ENCODE data around the gene HSD17B10.
"Not testable (repeated sequence)": the region's sequence is repeated elsewhere in the genome, so short reads cannot be mapped to it uniquely, and the experiment has no call there.

HSD17B10 gene

DNA sequence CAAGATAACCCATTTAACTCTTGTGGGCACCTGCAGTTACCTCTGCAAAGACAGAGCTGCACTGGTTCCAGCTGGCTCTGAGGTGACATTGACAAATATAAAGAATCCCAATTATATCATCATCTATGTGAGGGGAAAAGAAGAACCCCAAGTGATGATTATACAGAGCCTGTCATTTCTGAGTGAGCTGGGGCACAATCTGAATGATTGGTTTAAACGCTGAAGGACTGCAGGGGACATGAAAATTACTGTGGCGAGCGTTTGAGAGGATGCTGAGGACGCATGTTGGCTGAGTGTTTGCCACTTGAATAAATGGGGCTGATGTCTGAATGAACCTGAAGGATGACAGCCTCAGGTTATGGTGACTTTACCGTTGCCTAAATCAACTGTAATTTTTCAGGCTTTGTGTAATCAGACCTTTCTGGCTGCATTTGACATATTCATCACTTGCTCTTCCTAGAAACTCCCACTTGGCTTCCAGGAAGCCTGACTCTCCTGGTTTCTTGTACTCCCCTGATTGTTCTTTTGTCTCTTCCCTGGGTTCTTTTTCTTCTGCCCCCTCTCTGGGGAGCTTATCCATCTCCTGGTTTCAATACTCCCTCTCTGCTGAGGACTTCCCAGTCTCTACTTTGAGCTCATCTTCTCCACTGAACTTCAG lies 4.1 kb upstream of the HSD17B10 start:
- in situ Hi-C loops (cut with MboI; ENCODE audit: low sequenced_read_pairs) = no loop called here

DNA sequence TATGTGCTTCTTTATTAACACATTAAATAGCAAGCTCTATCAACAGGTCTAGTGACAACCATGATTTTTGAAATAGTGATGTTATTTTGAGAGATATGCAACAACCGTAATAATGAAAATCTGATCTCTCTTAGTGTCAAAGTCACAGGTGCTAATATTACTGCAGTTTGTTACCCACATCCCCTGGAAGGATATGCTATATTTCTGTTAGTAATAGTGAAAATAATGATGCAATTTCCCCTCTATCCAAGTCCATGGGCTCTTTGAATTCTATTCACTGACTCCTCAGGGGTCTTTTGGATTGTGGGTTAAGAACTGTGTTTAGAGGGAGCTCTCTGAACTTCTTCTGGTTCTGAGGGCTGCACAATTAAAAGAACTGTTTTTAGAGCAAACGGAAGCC lies 3.0 kb upstream of the HSD17B10 start:
- in situ Hi-C loops (cut with MboI; ENCODE audit: low sequenced_read_pairs) = no loop called here

DNA sequence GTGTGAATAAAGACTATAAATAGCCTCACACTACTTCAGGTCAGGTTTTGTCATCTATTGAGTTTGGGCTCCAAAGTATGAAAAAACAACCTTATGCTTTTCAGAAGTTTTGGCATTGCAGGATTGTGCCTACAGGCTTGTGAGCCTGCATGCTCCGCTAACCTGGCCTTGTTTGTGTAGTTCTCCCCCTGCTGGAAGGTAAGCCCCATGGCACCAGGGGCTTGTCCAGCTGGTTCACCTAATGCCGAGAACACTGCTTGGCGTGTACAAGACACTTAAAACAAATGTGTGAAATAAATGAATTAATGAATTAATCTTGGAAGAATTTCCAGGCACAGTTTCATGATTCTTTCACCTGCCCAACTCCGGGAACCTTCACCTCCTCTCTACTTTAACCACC lies 1.8 kb upstream of the HSD17B10 start:
- in situ Hi-C loops (cut with MboI; ENCODE audit: low sequenced_read_pairs) = no loop called here

DNA sequence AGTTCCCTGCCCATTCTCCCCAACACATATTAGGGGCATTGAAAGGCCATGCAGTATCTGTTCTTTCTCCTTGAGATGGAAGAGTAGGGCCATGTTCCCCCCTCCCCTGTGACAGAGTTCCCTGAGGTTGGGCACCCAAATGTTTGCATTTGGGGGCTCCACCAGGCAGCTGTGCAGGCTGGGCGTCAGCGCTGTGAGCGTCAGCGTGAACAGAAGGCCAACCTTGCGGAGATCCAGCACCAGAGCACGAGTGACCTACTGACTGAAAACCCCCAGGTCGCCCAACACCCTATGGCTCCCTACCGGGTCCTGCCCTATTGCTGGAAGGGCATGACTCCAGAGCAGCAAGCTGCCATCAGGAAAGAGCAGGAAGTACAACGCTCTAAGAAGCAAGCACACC lies 3.9 kb downstream of the HSD17B10 start:
- in situ Hi-C loops (cut with MboI; ENCODE audit: low sequenced_read_pairs) = no loop called here

DNA sequence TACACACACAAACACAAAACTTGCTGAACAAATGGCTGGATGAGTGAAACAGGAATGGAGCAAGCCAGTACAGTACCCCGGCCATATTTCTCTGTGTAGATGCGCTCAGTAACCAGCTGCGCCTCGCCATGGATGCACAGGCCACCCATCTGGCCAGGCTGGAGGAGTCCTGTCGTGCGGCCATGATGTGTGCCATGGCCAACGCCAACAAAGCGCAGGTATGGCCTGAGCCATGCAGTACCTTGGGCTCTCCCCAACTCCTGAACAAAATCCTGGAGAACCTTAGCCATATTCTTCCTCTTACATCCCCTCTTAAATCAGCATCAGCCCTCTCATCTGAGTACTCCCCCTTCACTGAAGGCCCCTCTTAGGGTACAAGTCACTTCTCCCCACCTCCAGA lies 4.4 kb downstream of the HSD17B10 start:
- in situ Hi-C loops (cut with MboI; ENCODE audit: low sequenced_read_pairs) = no loop called here

DNA sequence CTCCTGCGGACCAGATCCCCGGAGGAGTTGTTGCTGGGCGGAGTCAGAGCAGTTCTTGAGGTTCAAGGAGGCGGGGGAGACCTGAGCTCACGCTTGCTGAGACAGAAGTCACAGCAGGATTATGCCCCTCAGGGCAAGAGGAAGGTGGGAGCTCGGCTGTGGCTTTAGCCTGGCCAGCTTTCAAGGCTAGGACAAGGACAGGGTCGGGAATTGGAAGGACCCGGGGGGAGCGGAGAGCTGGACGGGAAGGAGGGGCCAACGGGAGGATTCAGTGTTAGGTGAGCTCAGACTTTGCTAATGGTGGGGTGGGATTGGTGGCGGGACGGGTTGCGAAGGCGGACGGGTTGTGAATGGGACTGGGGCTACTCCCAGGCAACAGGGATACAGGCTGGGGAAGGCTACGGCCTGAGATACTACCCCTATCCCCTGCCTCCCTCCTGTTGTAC lies 11.3 kb downstream of the HSD17B10 start, which contains the start of gene RIBC1:
Gene RIBC1 (plus strand): TSS at position 13 of the 446 bp plus-strand sequence. CDS start 3,404 bp downstream, outside the sequence.
- in situ Hi-C loops (cut with MboI; ENCODE audit: low sequenced_read_pairs) = no loop called here

DNA sequence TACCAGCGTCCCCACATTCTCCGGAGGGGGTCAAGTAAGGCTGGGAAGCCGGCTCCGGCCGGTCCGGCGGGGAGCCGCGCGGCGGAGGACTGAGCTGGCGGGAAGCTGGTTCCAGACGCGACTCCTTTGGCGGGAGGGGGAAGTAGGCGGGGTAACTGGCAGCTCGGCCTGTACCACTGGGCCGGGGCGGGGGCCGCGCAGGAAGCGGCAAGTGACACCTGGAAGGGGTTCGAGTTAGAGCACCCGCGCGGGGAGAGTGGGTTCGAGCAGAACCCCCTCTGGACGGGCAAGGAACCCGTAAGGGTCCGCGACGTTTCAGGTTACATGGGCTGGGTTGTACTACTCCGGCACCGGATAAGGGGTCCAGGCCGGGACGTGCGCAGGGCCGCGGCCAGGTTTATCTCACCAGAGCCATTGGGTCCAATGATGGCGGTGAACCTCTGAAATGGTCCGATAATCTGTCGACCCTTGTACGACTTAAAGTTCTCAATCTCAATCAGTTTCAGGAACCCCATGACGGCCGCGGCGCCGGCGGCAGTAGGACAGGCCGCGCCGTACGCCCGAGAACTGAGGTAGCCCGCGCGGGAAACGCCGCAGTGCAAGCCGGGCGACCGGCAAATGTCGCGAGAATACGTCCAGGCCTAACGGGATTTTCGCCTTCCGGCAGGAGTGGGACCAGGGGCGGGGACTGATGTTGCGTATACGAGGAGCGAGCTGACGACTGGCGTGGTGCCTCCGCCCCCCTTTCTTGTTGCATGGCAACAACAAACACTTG lies 11.9 kb downstream of the HSD17B10 start, which contains the start of gene SMC1A:
Gene SMC1A (minus strand): TSS at position 569 of the 775 bp plus-strand sequence. CDS start 54 bp downstream, at position 515.
- in situ Hi-C loops (cut with MboI; ENCODE audit: low sequenced_read_pairs) = no loop called here

DNA sequence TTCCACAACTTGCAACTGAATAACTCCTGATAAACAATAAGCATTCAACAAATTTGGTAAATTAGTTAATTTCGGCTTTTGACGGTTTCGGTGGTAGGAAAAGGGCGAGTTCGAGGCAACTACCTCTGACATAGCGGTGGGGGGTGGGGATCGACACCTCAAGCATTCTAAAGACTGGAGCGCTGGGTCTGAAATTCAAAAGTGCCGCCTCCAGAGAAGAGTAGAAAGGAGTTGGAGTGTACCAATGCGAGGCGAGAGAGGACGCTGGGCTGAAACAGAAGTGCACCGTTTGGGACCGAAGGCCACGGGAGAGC lies 12.4 kb downstream of the HSD17B10 start:
- in situ Hi-C loops (cut with MboI; ENCODE audit: low sequenced_read_pairs) = no loop called here

DNA sequence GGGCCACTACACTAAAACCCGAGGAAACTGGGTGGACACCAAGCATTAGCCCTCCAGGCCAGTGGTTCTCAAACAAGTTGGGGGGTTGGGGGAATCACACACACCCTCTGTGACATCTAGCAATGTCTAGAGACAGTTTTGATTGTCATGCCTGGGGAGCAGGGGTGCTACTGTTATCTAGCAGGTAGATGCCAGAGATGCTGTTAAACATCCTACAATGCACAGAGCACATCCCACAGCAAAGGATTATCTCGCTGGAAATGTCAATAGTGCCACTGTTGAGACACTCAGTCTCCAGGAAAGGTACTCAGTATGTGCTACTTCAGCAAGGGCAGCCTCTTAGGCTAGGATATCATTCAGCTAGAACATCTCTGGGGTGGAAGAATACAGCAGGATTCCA lies 13.0 kb downstream of the HSD17B10 start:
- in situ Hi-C loops (cut with MboI; ENCODE audit: low sequenced_read_pairs) = no loop called here

DNA sequence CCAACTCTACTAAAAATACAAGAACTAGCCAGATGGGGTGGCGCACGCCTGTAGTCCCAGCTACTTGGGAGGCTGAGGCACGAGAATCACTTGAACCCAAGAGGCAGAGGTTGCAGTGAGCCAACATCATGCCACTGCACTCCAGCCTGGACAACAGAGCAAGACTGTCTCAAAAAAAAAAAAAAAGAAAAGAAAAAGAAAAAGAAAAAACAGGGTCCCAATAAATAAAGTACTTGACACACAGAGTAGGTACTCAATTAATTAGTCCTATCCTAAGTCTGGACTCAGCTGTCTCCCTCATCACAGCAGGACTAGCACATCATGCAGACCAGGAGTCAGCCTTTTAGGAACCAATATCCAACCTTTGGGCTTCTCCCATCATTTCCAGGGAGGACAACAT lies 13.8 kb downstream of the HSD17B10 start:
- in situ Hi-C loops (cut with MboI; ENCODE audit: low sequenced_read_pairs) = not testable (repeated sequence)

DNA sequence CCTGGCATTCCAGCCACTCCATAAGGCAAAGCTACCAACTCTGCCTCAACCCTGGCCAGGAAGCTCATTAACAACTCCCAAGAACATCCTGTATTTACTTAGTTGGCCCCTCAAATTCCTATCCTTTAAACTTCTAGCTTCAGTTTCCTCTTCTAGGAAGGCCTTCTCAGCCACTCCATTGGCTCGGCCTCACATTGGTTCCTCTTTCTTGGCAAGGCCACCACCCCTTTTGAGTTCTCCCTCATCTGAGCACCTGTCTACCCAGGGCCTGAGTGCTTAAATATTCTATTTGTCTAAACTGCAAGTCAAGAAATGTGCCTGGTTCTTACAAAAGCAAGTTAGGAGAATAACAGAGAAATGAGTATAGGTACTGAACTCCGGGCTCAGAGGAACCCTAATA lies 21.7 kb downstream of the HSD17B10 start:
- in situ Hi-C loops (cut with MboI; ENCODE audit: low sequenced_read_pairs) = no loop called here

DNA sequence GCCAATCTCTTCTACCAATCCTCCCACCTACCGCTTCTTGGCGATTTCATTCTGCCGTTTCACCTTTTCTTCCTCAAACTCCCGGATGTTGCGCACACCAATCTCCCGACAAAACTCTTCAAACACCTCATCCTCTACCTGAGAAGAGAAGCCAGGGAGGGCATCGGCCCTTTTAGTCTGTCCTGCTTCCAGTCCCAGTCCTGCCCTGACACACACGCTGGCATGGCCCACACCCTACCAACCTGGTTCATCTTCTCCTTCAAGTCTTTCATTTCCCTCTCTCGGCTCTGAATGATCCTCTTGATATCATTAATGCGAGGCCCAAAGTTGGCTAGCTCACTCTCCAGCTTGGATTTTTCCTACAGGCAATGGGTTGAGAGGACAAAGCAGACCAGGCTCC lies 30.6 kb downstream of the HSD17B10 start:
- in situ Hi-C loops (cut with MboI; ENCODE audit: low sequenced_read_pairs) = no loop called here

DNA sequence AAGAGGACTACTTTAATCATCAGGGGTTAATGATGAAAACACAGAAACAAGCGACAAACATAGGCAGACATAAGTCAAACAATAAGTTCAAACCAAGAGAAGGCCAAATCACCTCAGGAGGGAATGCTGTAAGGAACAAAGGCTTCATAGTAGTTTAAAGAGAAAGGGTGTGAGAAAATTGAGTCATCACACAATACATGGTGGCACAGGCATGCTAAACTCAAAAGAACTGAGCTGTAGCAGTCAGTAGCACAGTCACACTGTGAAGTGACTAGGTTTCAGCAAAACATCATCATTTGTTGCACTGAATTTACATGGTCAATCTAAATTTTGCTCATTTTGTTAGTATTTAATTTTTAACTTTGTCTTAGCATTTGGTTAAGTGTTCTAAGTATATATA lies 36.0 kb downstream of the HSD17B10 start:
- in situ Hi-C loops (cut with MboI; ENCODE audit: low sequenced_read_pairs) = no loop called here

DNA sequence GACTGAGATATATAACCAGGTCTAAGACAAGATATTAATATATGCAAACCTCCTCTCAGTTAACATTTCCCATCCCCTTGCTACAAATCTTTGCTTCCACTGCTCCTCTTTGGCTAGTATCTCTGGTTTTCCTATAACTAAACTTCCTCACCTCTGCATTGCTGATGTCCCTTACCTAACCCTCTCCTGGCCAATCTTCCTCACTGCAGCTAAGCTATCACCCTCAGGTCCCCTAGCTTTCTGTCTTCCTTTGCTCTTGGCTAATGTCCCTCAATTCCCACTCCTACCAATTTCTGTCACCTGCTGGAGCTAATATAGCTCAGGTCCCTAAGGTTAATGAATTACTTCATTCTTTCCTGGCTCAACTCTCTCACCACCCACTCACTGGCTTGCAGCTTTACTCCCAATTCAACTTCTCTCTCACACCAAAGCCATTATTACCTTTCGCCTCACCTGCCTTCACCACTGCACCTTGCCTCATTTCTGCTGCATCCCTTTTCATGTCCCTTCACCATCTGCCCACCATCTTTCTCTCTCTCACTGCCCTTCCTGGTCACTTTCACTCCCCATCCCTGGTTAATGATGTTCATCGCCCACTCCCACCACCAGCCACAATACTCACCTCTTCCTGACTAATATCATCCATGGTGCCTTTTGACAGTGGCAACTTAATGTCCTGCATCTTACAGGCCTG lies 38.4 kb downstream of the HSD17B10 start:
- in situ Hi-C loops (cut with MboI; ENCODE audit: low sequenced_read_pairs) = no loop called here

DNA sequence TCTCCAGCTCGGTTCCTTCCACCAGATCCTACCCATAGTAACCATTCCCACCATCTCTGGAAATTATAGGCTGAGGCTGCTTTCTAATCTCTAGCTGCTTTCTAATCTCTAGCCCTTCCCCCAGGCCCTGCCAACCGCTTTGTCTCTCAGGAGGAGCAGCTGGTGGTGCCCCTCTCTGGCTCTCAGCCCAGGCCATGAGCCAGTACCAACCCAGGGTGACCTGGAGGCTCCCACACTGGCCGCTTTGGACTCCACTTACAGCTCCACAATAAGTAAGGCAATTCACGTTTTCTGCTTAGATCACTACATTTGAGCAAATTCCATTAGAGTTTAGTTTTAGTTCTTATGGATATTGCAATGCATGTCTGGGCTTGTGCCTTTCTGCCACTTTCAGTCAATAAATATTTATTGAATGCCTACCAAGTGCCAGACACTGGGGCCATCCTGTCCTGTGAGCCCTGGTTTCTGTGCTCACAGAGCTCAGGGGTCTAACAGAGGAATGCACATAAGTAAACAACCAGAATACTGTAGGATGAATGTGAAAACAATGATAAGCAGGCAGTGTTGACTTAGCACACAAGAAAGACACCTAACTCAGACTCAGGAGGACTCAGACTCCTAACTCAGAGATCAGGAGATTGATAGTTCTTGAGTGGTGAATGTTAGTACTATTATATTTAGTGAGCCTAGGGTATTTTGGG lies 50.6 kb downstream of the HSD17B10 start:
- in situ Hi-C loops (cut with MboI; ENCODE audit: low sequenced_read_pairs) = no loop called here
